GM19452 (cell line): ENCODE results near the gene DERL2.

ENCODE experiments used
- ATAC-seq: cut with Tn5 transposase; IDR thresholded peaks from one replicate; pipeline ENCODE4 v1.9.1; 2021; ENCODE audit not compliant: unreplicated experiment

DERL2 gene

GRCh38 chr17:5502552-5502951, 16.6 kb upstream of the DERL2 start:
- no peak for ATAC-seq

GRCh38 chr17:5501685-5502084, 15.7 kb upstream of the DERL2 start:
- no peak for ATAC-seq

- ATAC-seq: no peak
These were observed 14.8 kb upstream of the DERL2 start for GRCh38 chr17:5500589-5501391.

GRCh38 chr17:5500247-5500588, 14.2 kb upstream of the DERL2 start:
- ATAC-seq: no peak

GRCh38 chr17:5499476-5500231, 13.7 kb upstream of the DERL2 start:
- ATAC-seq: no peak

GRCh38 chr17:5492970-5493369, 7.0 kb upstream of the DERL2 start:
- ATAC-seq: no peak

- ATAC-seq: no peak
These were observed 2.8 kb upstream of the DERL2 start for GRCh38 chr17:5488752-5489151.

GRCh38 chr17:5486206-5487124, 487 bp upstream of the DERL2 start, which contains the start of gene MIS12:
TSS of gene MIS12 (plus strand) at chr17:5486566. CDS start at chr17:5488863, 2,297 bp downstream.
- peak; percentile 82 for ATAC-seq

GRCh38 chr17:5481451-5481850, 4.5 kb downstream of the DERL2 start:
- no peak for ATAC-seq

- ATAC-seq: no peak
These were observed 5.0 kb downstream of the DERL2 start for GRCh38 chr17:5480962-5481361.

GRCh38 chr17:5478992-5479391, 7.0 kb downstream of the DERL2 start:
- ATAC-seq: no peak

- ATAC-seq: no peak
These were observed 12.1 kb downstream of the DERL2 start for GRCh38 chr17:5473906-5474305.

GRCh38 chr17:5472511-5472910, 13.5 kb downstream of the DERL2 start:
- ATAC-seq: no peak

- ATAC-seq: no peak
These were observed 17.9 kb downstream of the DERL2 start for GRCh38 chr17:5468075-5468473.

- no peak for ATAC-seq
These were observed 18.6 kb downstream of the DERL2 start for GRCh38 chr17:5467416-5467815.

GRCh38 chr17:5466295-5466694, 19.7 kb downstream of the DERL2 start:
- no peak for ATAC-seq

GRCh38 chr17:5464717-5465507, 21.1 kb downstream of the DERL2 start:
- ATAC-seq: no peak

- no peak for ATAC-seq
These were observed 39.2 kb downstream of the DERL2 start for GRCh38 chr17:5446786-5447185.

GRCh38 chr17:5444209-5444608, 41.8 kb downstream of the DERL2 start:
- ATAC-seq: no peak

- ATAC-seq: no peak
These were observed 42.2 kb downstream of the DERL2 start for GRCh38 chr17:5443728-5444127.

- no peak for ATAC-seq
These were observed 46.6 kb downstream of the DERL2 start for GRCh38 chr17:5439446-5439764.
